Stimulated activated CD4-positive, alpha-beta T cell treated with anti-CD3 and anti-CD28 coated beads, Interleukin-2, amount 100 ng/mL, for 24 hours (primary cell): Measurements from ENCODE around the gene GADL1.
A peak's percentile ranks its signal among the peaks of the same experiment; 100 is the strongest.

Source experiments
- DNase-seq, 2 donors: peaks; one replicate each; pipeline ENCODE4 v3.0.0-alpha.2; 2020

GADL1 gene

DNA sequence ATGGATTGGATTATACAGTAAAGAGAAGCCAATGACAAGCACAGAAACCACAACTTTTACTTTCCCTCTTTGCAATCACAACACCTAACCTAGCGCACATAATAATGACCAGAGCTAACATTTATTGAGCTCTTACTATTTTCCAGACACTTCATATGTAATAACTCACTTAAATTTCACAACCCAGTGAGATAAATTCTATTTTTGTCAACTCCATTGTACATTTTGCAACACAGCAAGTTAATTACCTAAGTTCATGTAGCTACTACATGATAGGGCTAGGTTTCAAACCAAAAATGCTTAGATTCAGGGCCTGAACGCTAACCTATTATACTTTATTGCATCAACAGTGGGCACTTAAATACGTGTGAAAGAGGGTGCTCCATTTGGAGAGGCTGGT is 89.5 kb downstream of the GADL1 start:
- no peak for DNase-seq

DNA sequence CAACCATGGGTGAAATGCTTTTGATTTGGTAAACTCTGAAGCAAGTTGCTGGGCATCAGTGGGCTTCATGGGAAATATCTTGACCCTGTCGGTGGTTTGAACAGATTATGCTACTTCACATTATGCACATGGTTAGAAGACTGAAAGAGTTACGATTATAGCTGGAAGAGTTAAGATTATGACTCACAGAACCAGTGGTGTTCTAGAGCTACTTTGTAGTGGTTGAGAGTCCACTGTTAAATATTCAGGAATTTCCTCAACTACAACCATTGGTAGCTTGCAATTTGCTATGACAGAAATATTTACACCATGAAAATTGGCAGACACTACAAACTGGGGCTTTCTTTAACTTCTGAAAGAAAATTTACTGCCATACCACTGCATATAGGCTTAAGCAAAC is 99.3 kb downstream of the GADL1 start:
- no peak for DNase-seq

DNA sequence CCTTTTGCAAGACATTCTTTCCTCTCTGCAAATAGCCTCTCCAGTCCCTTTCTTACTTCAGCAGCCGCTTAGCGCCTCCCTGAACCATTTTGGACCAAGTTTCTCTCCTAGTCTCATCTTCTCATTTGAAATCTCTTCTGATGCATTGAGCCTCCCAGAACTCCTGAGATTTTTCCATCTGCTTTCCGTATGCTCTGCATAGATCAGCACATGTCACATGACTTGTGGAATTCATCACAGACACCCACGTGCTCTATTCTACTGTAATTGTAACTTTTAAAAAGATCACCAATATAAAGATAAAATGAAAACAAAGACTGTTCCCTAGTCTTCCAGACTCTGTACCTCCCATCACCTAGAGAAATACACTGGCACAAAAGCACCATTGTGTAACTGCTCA is 100.7 kb downstream of the GADL1 start:
- DNase-seq: no peak

DNA sequence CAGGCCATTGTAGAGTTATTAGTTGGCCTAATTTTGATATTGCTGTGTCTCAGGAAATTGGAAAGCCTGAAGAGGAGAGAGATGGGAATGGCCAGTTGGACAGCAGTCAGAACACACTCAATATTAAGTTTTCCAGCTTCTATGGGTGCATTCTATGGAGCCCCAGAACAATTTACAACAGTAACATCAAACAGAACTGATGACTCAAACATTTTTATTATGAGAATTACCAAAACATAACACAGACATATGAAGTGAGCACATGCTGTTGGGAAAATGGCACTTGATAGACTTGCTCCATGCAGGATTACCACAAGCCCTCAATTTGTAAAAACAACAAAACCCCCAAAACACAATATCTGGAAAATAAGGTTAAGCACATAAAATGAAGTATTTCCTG is 104.3 kb downstream of the GADL1 start:
- no peak for DNase-seq

DNA sequence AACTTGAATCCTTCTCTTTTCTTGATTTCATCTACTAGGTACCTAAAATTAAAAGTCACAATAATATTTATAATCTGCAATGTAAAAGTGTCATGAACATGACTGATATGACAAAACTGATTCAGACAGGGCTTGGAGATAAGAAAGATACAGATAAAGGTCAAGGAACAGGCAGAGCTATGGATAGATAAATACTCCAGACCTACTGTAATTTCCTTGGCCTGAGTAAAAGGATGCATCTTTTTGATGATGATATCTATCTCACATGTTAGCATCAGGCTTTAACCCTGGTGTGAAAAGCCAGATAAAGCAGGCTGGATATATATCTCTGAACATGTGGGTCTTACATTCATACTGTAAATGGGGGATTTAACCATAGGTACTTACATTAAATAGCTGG is 108.1 kb downstream of the GADL1 start:
- DNase-seq: no peak

DNA sequence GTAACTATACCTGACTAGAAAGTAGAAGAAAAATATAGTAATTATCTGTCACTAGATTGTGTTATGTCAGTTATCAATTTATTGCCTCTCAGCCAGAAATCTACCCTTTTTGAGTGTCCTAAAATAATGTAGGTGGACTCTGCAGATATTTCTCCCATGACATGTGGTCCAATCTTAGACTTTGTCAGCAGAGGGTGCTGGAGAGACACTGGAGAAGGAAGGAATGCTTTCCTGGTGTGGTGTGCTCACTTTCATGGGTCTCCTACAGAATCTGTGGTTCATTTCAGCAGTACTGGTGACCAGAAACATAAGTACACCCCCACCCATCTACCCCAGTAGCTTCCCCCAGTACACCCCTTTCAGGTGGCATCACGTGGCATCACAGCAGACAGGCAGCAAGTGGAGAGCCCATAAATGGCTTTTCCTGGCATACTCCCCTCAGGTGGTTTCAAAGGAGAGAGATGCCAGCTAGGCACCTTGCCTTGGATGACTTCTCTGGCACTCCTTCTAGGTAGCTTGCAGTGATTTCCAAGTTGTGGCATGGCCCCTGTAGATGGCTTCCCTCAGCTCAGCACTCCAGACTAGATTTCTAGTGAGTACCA is 114.7 kb downstream of the GADL1 start:
- no peak for DNase-seq

DNA sequence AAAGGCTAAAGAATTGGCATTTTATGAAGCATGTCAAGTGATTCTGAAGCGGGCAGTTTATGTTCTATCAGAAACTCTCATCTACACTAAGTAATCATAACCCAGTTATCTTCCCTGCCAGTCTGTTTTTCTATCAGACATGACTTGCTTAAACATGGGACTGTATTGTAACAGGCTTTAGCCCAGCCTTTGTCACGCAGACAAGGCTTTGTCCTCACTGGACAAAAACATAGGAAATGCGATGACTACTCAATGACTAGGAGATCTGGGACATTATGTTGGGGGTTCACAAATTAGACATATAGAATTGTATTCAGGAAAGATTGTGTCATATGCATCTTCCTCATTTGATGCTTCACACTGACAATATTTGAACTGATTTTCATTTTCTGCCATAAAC is 115.5 kb downstream of the GADL1 start:
- no peak for DNase-seq

DNA sequence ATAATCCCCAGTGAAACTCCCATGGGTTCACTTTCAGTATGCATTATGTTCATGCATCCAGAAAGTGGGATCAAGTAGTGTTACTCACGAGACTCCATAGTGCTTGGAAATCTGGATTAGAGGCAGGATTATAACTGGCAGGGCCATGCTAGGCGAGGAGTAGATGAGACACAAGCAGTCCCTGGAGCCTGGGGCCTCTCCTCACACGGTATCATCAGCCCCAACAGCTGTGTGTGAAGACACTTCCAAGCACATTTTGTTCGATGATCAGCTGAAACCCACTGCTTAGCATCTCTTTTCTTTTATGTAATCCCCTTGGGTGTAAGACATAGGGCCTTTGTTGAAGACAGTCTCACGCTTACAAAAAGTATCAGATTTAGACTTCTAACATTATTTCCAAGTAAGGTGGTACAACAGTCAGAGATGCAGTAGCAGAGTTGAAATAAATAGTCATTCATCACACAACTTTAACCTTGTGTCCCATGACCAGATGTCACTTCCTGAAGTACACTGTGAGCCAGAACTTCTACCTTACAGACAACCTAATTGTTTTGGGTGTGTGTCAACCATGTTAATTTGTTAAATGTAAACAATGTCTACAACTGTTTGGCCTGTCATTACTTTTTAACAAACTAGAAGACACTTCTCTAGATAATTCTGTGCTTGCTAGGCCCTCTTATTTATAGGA is 116.9 kb downstream of the GADL1 start:
- DNase-seq: no peak

DNA sequence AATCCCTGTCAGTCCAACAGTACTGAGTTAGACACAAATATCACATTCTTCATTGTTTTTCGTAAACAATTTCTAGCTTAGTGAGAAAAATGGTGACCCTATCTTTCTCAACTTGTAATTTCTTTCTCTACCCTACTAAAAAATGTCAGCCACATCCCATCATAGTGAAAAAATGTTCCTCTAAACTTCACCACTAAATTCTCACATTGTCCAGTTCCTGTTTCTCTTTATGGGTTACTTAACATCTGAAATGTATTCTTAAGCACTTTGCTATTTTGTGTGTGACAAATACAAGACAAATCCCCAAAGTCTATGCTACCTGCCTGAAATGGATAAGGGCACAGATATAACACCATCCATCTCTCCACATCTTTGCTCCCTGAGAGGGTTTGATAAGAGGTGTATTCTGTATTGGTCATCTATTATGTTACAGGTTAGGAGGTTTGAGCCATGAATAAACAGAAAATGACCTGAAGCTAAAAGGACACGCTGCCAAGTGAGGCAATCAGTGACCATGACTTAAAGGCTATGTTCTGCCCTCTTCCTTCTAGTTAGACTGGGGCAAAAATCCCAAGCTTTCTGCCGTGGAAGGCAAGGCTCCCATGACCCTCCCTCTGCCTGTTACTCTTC is 118.2 kb downstream of the GADL1 start:
- DNase-seq: no peak

DNA sequence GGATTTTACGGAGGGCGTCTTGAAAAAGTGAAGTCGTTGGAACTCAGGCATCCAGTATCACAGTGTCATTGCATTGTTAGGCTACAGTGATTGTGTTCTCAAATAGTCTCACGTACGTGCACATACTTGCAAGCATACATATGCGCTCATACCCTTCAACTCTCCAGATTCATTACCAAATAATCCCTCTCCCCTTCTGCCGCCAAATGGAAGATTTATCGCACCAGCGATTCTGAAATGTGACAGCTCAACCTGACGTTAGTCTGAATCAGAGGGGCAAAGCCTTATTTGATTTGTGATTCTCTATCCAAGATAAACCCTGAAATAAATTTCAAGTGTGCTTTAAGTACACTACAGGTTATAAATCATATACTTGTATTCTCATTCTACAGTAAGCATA is 119.4 kb downstream of the GADL1 start:
- no peak for DNase-seq

DNA sequence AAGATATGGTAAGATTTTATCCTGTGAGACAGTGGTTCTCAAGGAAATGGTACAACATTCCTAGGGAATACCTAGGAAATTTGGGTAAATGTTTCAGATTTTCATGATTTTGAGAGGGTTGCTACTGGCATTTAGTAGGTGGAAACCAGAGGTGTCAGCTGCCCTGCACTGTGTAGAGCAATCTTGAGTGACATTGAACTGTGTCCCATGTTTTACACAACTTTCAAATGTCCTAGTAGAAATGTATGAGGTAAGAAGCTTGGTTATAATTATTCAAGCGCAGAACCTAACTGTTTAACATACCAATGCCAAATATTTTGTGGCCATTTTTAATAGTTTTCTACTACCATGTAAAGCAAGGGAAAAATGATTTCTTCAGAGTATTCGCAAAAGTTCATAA is 120.4 kb downstream of the GADL1 start:
- no peak for DNase-seq

DNA sequence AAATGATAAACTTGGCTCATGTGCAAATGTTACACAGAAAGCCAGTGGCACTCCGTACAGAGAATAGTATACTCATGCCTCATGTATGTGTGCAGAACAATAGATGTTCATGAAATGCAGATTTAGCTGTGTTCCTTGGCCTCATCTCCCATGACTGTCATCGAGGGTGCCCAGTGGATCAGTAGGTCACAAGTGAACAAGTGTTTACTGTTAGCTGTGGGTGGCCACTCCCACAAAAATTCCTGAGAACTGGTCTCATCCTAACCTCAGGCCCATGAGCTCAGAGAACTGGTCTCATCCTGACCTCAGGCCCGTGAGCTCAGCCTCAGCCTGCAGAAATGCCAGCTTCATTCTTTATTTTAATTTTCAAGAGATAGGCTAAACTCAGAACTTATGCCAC is 124.1 kb downstream of the GADL1 start:
- no peak for DNase-seq

DNA sequence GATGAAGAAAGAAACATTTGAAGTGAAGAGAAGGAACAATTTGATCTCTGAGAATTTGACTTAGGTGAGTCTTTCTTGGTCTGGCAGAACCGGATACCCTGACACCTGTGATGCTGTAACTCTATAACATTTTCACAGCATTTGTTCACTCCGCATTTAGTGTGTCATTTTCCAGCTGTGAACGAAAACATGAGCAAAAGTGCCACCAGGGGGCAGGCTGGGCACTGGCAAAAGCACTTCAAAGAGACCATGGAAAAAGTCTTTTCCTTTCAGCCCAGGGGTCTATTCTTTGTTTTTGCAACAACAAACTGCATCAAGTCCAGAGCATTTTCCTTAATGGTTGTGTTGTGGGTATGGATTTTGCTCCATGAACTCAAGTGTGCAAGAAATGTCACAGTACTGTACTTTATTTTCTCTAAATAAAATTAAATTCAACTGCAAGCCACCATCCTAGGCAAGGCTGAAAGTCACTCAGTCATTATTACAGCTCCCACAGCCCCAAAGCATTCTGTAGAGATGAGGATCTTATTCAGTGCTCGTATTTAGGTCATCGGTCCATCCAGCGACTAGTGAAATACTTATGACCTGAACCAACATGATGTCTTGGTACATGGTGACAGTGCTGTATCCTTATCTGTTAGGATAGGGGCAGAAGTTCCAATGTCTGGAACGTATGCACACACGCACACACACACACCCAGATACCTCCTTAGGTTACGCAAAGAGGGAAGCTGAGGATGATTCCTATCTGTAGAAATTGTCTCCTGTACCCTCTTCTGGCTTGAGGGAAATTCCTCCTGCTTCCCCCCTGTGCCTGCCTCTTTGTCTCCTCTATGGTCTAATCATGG is 125.5 kb downstream of the GADL1 start:
- peak; percentile 80 to 83 for DNase-seq

DNA sequence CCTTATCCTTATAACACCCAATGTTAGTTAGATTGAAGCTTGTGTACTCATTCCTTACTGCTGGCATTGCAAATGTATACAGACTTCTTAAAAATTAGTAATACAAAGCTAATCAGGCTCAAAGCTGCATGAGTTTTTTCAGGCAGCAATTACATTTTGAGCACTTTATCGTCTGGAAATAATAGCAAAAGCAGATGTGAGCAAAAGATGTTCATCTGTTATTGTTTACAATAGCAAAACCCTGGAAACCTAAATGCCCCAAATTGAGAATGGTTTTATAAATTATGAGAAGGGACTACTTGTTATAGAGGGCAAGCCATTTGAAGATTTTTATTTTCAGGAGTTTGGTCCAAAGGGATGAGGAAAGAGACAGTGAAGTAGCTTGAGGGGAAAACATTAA is 126.4 kb downstream of the GADL1 start:
- no peak for DNase-seq

DNA sequence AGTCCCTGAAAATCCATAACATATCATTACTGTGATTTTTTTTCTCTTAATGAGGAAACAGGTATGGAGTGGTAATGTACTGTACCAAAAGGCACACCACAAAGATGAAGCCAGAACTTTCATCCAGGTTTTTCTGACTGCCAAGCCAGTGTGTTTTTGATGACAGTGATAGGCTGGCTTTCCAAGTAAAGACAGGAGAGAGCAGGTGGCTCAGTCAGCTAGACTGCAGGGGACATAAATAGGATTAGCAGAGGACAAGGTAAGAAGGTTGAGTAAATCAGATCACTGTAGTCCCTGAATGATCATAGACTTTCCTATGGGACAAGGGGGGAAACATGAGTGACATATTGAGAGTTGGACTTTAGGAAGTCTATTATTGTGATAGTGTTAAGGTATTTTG is 127.9 kb downstream of the GADL1 start:
- DNase-seq: no peak

DNA sequence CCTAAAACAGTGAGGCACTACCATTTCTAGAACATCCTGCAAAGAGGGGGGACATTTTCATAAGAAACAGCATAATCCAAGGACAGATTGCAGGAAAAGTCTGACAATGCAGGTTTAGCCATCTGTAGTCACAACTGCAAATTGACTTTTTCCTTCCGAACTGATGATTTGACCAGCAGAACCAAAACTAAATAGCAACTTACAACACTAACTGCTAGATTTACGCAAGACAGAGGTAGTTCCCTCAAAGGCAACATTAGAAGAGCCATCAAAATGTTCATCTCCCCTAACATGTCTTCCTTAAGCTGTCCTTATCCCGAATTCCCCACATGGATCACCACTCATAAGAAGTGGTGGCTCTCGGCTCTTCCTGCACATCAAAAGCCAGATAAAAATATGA is 129.6 kb downstream of the GADL1 start:
- no peak for DNase-seq

DNA sequence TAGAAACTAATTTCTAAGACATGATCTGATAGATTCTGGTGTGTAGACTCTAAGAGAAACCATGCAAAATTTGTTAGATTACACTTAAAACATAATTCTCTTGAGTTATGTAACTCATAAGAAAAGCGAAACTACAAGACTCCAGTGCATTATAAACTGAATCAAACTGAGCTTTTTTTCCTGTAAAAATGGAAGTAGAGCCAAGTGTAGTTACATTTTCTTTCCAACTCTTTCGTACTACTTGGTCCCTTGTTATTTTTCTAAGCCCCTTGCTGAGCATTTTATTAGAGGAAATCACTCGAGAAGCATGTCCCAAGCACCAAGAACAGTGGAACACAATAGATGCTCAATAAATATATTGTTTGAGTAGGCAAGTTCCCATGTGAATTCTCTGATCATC is 130.2 kb downstream of the GADL1 start:
- no peak for DNase-seq

DNA sequence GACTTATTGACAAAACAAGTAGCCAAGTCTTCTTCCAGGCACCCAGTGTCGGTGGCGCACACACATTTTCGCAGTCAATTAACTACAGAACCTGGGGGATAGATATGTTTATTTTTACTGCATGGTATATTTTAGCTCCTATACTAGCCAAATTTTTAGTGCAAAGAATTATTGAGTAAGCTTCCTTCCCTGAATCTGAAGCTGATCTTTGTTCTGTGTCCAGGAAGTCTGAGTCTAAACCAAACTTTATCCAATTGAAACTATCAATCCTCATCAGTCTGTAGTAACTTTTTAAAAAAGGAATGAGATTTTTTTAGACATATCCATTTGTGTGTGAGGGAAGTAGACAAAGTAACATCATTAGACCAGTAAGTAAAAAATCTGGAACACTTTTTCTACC is 133.1 kb downstream of the GADL1 start:
- no peak for DNase-seq

DNA sequence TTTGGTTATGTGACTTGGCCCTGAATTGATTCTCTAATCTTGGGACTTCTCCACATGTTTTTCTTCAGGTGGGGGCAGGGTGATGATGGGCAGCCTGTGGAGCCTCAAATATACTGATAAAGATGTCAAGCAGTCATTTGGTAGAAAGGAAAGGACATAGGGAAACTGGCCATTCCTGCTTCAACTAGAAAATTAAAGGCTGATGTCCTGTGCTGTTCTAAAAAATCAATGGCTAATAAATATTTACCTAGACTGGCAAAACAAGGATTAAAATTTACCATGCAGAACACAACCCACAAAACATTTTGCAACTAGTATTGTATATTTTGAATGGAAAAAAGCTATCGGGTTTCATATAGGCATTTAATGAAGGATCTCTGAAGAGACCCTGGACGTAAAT is 133.7 kb downstream of the GADL1 start:
- DNase-seq: no peak

DNA sequence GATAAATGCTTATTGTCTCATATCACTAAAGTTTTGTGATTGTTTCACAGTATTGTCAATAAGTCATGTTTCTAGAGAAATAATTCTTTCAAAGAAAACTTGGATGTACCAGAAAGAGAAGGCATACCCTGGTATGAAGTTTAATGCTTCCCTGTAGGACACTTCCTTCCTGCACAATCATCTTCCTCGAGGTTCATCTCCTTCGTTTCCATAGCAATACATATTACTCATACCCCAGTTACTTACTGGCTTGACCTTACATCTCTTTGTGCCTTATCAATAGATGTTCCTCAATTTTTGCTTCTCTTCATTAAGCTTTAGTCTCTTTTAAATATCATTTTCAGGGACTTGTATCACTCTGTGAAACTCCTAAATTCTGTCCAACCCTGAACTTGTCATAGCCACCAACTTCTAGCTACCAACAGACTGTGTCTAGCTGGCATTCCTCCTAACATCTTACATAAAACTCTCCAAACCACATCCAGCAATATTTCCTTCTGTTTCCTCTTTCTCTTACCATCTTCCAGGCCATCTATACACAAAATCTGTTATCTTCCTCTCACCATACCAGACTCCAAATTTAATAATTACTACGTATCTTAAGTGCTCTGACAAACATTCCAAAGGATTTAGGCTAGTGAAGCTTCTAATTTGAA is 134.3 kb downstream of the GADL1 start:
- DNase-seq: no peak

DNA sequence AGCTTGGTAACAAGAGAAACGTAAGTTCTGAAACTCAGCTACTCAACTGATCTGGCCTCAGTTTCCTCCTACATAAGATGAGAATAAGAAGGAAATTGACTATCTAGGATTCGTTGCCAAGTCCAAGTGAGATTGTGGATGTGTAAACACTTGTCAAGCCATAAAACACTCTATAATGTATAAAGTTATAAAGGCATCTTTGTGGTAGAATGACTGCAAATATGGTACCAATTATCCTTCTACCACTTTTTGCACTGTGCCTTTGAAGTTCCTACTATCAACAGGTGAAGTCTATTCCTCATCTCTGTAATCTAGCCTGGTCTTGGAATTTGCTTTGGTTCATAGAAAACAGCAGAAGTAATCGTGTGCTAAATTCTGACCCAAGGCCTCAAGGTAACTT is 138.2 kb downstream of the GADL1 start:
- DNase-seq: no peak

DNA sequence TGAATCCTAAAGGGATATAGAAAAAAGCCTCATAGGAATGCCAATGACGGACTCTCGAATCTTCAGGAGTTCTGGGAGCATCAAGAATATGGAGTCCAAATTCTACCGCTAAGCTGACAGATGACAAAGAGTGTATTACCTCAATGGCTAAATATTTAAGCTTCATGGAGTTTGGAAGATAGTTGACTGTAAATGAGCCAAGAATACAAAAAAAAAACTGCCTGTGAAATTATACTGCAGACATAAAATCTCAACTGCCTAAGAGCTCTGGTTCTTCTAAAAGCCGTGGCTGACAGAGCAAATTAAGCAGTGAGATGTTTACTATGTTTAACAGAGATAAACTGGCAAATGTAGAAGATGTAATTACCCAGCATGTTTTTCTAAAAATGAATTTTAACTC is 140.0 kb downstream of the GADL1 start:
- no peak for DNase-seq

DNA sequence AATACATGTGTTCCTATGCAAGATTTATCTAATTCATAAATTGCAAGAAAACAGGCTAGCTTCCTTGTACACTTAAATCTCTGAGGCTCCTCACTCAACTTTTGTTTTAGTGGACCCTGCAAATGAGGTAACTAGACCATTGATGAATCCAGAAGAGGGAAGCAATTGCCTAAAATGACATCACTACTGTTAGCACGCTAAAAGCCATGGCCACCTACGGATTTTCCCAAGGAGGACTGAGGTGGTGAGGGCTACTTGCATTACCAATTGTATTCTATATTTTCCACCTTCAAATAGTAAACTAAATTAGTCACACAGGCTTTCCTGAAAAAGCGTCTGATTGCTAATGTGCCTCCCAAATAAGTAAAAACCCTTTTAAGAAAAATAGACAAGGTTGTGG is 140.7 kb downstream of the GADL1 start:
- DNase-seq: no peak
